ENCODE data around the gene ARHGEF37. TPM values are rescaled to one million over a fixed set of nuclear protein-coding genes. Genes with fewer than 3 reads are reported as not detected.

The ARHGEF37 gene
- total RNA-seq, 1 experiment from 2014 or later = 0.81 TPM

GRCh38 chr5:149674686-149675085, 93.4 kb downstream of the ARHGEF37 start:
- DNase-seq (ENCODE audit: low spot score) = no peak

- DNase-seq (ENCODE audit: low spot score) = no peak
These were observed 94.4 kb downstream of the ARHGEF37 start for GRCh38 chr5:149675610-149676201.

- DNase-seq (ENCODE audit: low spot score) = no peak
These were observed 96.4 kb downstream of the ARHGEF37 start for GRCh38 chr5:149677731-149678130.

- DNase-seq (ENCODE audit: low spot score) = no peak
These were observed 98.8 kb downstream of the ARHGEF37 start for GRCh38 chr5:149679876-149680809.

- DNase-seq (ENCODE audit: low spot score) = no peak
These were observed 99.5 kb downstream of the ARHGEF37 start for GRCh38 chr5:149680810-149681221.

GRCh38 chr5:149681252-149681651, 100.0 kb downstream of the ARHGEF37 start:
- DNase-seq (ENCODE audit: low spot score) = no peak

GRCh38 chr5:149681922-149682321, 100.6 kb downstream of the ARHGEF37 start:
- no peak for DNase-seq (ENCODE audit: low spot score)

GRCh38 chr5:149682532-149683075, 101.3 kb downstream of the ARHGEF37 start:
- no peak for DNase-seq (ENCODE audit: low spot score)

GRCh38 chr5:149683964-149684363, 102.7 kb downstream of the ARHGEF37 start:
- DNase-seq (ENCODE audit: low spot score) = no peak

GRCh38 chr5:149684371-149684770, 103.1 kb downstream of the ARHGEF37 start:
- peak; percentile 54 for DNase-seq (ENCODE audit: low spot score)

Other genes with a start within 250 kb of the ARHGEF37 start
- gene GRPEL2, start 236.0 kb upstream of the ARHGEF37 start, total RNA-seq (2014; rRNA removed; shearing (Covaris generic)) = 17.9 and 19.9 TPM in 2 replicates
- gene PCYOX1L, start 223.5 kb upstream of the ARHGEF37 start, total RNA-seq (2014; rRNA removed; shearing (Covaris generic)) = 19.5 and 20.8 TPM in 2 replicates
- 0.31 TPM in 1 of 2 replicates, not detected in the other for gene IL17B, start 202.2 kb upstream of the ARHGEF37 start, total RNA-seq (2014; rRNA removed; shearing (Covaris generic))
- gene CSNK1A1, start 30.1 kb upstream of the ARHGEF37 start, total RNA-seq (2014; rRNA removed; shearing (Covaris generic)) = 222 and 250 TPM in 2 replicates
- 0.62 and 0.77 TPM in 2 replicates for gene PPARGC1B, start 148.8 kb downstream of the ARHGEF37 start, total RNA-seq (2014; rRNA removed; shearing (Covaris generic))

Data from H4 (cell line).